Loucy (cell line): ENCODE data around the gene HIRA.

ENCODE experiments used
- EZH2phosphoT487 ChIP-seq: fragments of 200-600 bp; IDR thresholded peaks from 2 replicates; pipeline ENCODE4 v1.6.1; 2018; ENCODE audit warnings: antibody characterized with exemption, mild to moderate bottlenecking, moderate library complexity, borderline replicate concordance
- TF ChIP-seq, protein P1 (sequence below): fragments of 200-600 bp; sonication (generic); conservative IDR thresholded peaks from 2 replicates; pipeline ENCODE4 v1.5.1; 2014; ENCODE audit warnings: mild to moderate bottlenecking, antibody characterized with exemption, low read length

- TF ChIP-seq, protein P1, sequence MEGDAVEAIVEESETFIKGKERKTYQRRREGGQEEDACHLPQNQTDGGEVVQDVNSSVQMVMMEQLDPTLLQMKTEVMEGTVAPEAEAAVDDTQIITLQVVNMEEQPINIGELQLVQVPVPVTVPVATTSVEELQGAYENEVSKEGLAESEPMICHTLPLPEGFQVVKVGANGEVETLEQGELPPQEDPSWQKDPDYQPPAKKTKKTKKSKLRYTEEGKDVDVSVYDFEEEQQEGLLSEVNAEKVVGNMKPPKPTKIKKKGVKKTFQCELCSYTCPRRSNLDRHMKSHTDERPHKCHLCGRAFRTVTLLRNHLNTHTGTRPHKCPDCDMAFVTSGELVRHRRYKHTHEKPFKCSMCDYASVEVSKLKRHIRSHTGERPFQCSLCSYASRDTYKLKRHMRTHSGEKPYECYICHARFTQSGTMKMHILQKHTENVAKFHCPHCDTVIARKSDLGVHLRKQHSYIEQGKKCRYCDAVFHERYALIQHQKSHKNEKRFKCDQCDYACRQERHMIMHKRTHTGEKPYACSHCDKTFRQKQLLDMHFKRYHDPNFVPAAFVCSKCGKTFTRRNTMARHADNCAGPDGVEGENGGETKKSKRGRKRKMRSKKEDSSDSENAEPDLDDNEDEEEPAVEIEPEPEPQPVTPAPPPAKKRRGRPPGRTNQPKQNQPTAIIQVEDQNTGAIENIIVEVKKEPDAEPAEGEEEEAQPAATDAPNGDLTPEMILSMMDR: no peak
- no peak for TF ChIP-seq EZH2phosphoT487
Observed at GRCh38 chr22:19290400-19291217, 140.9 kb downstream of the HIRA start.
